Superior temporal gyrus (tissue), 1 donor: Measurements from ENCODE around the gene FAM229B.
"Not testable (repeated sequence)": the region's sequence is repeated elsewhere in the genome, so short reads cannot be mapped to it uniquely, and the experiment has no call there.

Experiments
- DNase-seq: peaks from one replicate; pipeline ENCODE4 v3.0.0-alpha.2; 2016; ENCODE audit errors: extremely low spot score

FAM229B gene

GRCh38 chr6:112062966-112063365 lies 24.4 kb upstream of the FAM229B start:
- no peak for DNase-seq

- DNase-seq: no peak
These were observed 21.9 kb upstream of the FAM229B start for GRCh38 chr6:112065426-112065986.

GRCh38 chr6:112066606-112067005 lies 20.8 kb upstream of the FAM229B start:
- no peak for DNase-seq

- DNase-seq: no peak
These were observed 5.8 kb upstream of the FAM229B start for GRCh38 chr6:112081569-112081968.

GRCh38 chr6:112085286-112086065 lies 1.9 kb upstream of the FAM229B start:
- no peak for DNase-seq

GRCh38 chr6:112086744-112087135 lies 651 bp upstream of the FAM229B start:
- DNase-seq: peak; percentile 68

- DNase-seq: no peak
These were observed 525 bp downstream of the FAM229B start for GRCh38 chr6:112087916-112088315.

GRCh38 chr6:112096901-112097300 lies 9.5 kb downstream of the FAM229B start:
- no peak for DNase-seq

GRCh38 chr6:112100561-112100960 lies 13.2 kb downstream of the FAM229B start:
- DNase-seq: no peak

- not testable (repeated sequence) for DNase-seq
These were observed 18.6 kb downstream of the FAM229B start for GRCh38 chr6:112106026-112106425.

GRCh38 chr6:112106562-112106961 lies 19.2 kb downstream of the FAM229B start:
- no peak for DNase-seq

GRCh38 chr6:112109262-112109661 lies 21.9 kb downstream of the FAM229B start:
- DNase-seq: peak; percentile 28

GRCh38 chr6:112113431-112113830 lies 26.0 kb downstream of the FAM229B start:
- DNase-seq: peak; percentile 67

GRCh38 chr6:112113918-112114317 lies 26.5 kb downstream of the FAM229B start:
- no peak for DNase-seq

GRCh38 chr6:112114577-112115223 lies 27.3 kb downstream of the FAM229B start:
- no peak for DNase-seq

- no peak for DNase-seq
These were observed 28.8 kb downstream of the FAM229B start for GRCh38 chr6:112116221-112116620.

GRCh38 chr6:112117554-112117953 lies 30.2 kb downstream of the FAM229B start:
- DNase-seq: no peak

- DNase-seq: no peak
These were observed 30.6 kb downstream of the FAM229B start for GRCh38 chr6:112118034-112118433.

- no peak for DNase-seq
These were observed 35.4 kb downstream of the FAM229B start for GRCh38 chr6:112122756-112123155.

GRCh38 chr6:112123982-112124381 lies 36.6 kb downstream of the FAM229B start:
- no peak for DNase-seq

- no peak for DNase-seq
These were observed 40.8 kb downstream of the FAM229B start for GRCh38 chr6:112128208-112128607.

GRCh38 chr6:112130878-112131277 lies 43.5 kb downstream of the FAM229B start:
- DNase-seq: no peak

- no peak for DNase-seq
These were observed 51.7 kb downstream of the FAM229B start for GRCh38 chr6:112139052-112139451.
